H9 (cell line): ENCODE data around the gene RBM33. TPM values are rescaled to one million over a fixed set of nuclear protein-coding genes. Genes with fewer than 3 reads are reported as not detected.
A peak's percentile ranks its signal among the peaks of the same experiment; 100 is the strongest.

Experiments used
- DNase-seq: peaks from one replicate; pipeline ENCODE4 v3.0.0-alpha.2; 2017
- H2AFZ ChIP-seq: one replicate; pipeline ENCODE4 v1.6.1; 2013; ENCODE audit warnings: mild to moderate bottlenecking, low read length, control low read depth, moderate library complexity
- H2AK5ac ChIP-seq: 2 replicates; pipeline ENCODE4 v1.6.1; 2013; ENCODE audit warnings: low read length, control low read depth, mixed read lengths; ENCODE audit not compliant: insufficient read length
- H2BK120ac ChIP-seq: one replicate; pipeline ENCODE4 v1.6.1; 2013; ENCODE audit warnings: low read depth, mild to moderate bottlenecking, low read length, control low read depth, inconsistent platforms; ENCODE audit not compliant: poor library complexity, severe bottlenecking
- H2BK12ac ChIP-seq: 2 replicates; pipeline ENCODE4 v1.6.1; 2013; ENCODE audit warnings: low read length, control low read depth, mixed read lengths, low read depth; ENCODE audit not compliant: insufficient read length
- H2BK15ac ChIP-seq: 2 replicates; pipeline ENCODE4 v1.6.1; 2013; ENCODE audit warnings: low read depth, low read length, control low read depth
- H2BK20ac ChIP-seq: one replicate; pipeline ENCODE4 v1.6.1; 2013; ENCODE audit warnings: low read depth, mild to moderate bottlenecking, low read length, control low read depth, inconsistent platforms; ENCODE audit not compliant: poor library complexity, severe bottlenecking
- H2BK5ac ChIP-seq: 2 replicates; pipeline ENCODE4 v1.6.1; 2013; ENCODE audit warnings: low read length, control low read depth, mixed read lengths; ENCODE audit not compliant: insufficient read length
- H3K14ac ChIP-seq: 2 replicates; pipeline ENCODE4 v1.6.1; 2013; ENCODE audit warnings: low read length, control low read depth; ENCODE audit not compliant: insufficient read depth
- H3K18ac ChIP-seq: 2 replicates; pipeline ENCODE4 v1.6.1; 2013; ENCODE audit warnings: low read depth, mild to moderate bottlenecking, mixed read lengths, low read length, control low read depth; ENCODE audit not compliant: insufficient read length
- H3K23ac ChIP-seq: 2 replicates; pipeline ENCODE4 v1.6.1; 2013; ENCODE audit warnings: low read length, control low read depth, mixed read lengths, low read depth; ENCODE audit not compliant: insufficient read length
- H3K23me2 ChIP-seq: 2 replicates; pipeline ENCODE4 v1.6.1; 2013; ENCODE audit warnings: low read depth, mild to moderate bottlenecking, mixed read lengths, low read length, control low read depth; ENCODE audit not compliant: insufficient read length, poor library complexity, severe bottlenecking
- H3K27ac ChIP-seq: 2 replicates; pipeline ENCODE4 v1.5.1; 2013; ENCODE audit warnings: low read length, control low read depth, mixed read lengths, low read depth; ENCODE audit not compliant: insufficient read length
- H3K27me3 ChIP-seq: 2 replicates; pipeline ENCODE4 v1.6.1; 2013; ENCODE audit warnings: low read length, control low read depth, inconsistent platforms; ENCODE audit not compliant: insufficient read depth
- H3K4ac ChIP-seq: 2 replicates; pipeline ENCODE4 v1.6.1; 2013; ENCODE audit warnings: low read depth, mild to moderate bottlenecking, control low read depth, inconsistent platforms, low read length, moderate library complexity
- H3K4me1 ChIP-seq: 2 replicates; pipeline ENCODE4 v1.6.1; 2013; ENCODE audit warnings: low read length, control low read depth, inconsistent platforms; ENCODE audit not compliant: insufficient read depth
- H3K4me2 ChIP-seq: 2 replicates; pipeline ENCODE4 v1.6.1; 2013; ENCODE audit warnings: low read length, control low read depth, mixed read lengths; ENCODE audit not compliant: insufficient read length, insufficient read depth
- H3K56ac ChIP-seq: 2 replicates; pipeline ENCODE4 v1.6.1; 2013; ENCODE audit warnings: low read depth, mild to moderate bottlenecking, mixed read lengths, low read length, control low read depth; ENCODE audit not compliant: insufficient read length
- H3K79me1 ChIP-seq: 2 replicates; pipeline ENCODE4 v1.6.1; 2013; ENCODE audit warnings: low read depth, mild to moderate bottlenecking, moderate library complexity, low read length, control low read depth, inconsistent platforms; ENCODE audit not compliant: insufficient read depth, poor library complexity, severe bottlenecking
- H3K79me2 ChIP-seq: 2 replicates; pipeline ENCODE4 v1.6.1; 2013; ENCODE audit warnings: low read length, control low read depth, inconsistent platforms; ENCODE audit not compliant: insufficient read depth
- H3K9ac ChIP-seq: 2 replicates; pipeline ENCODE4 v1.6.1; 2013; ENCODE audit warnings: low read length, control low read depth, mixed read lengths; ENCODE audit not compliant: insufficient read length; ENCODE audit errors: extremely low read depth
- H3K9me3 ChIP-seq: one replicate; pipeline ENCODE4 v1.6.1; 2013; ENCODE audit warnings: low read depth, low read length, inconsistent platforms; ENCODE audit not compliant: control insufficient read depth
- H3T11ph ChIP-seq: one replicate; pipeline ENCODE4 v1.6.1; 2013; ENCODE audit warnings: mild to moderate bottlenecking, low read length, control low read depth, inconsistent platforms
- H4K20me1 ChIP-seq: one replicate; pipeline ENCODE4 v1.6.1; 2013; ENCODE audit not compliant: control insufficient read depth, insufficient read length, insufficient read depth
- H4K5ac ChIP-seq: 2 replicates; pipeline ENCODE4 v1.6.1; 2013; ENCODE audit warnings: low read depth, mild to moderate bottlenecking, mixed read lengths, low read length, control low read depth; ENCODE audit not compliant: insufficient read length
- H4K8ac ChIP-seq: replicated peaks from 2 replicates; pipeline ENCODE4 v1.6.1; 2013; ENCODE audit warnings: low read length, control low read depth, mixed read lengths, low read depth; ENCODE audit not compliant: insufficient read length
- H4K91ac ChIP-seq: 2 replicates; pipeline ENCODE4 v1.6.1; 2013; ENCODE audit warnings: low read depth, mild to moderate bottlenecking, moderate library complexity, mixed read lengths, low read length, control low read depth; ENCODE audit not compliant: insufficient read length
- H3K27ac Mint-ChIP-seq, 3 experiments: 2 replicates in 2 of 3; 3 replicates in 1 of 3; pipeline ENCODE4 v1.8.0; 2020 to 2021; ENCODE audit warnings: mixed read lengths in 3 of 3, mild to moderate bottlenecking in 1 of 3, moderate library complexity in 1 of 3
- H3K27me3 Mint-ChIP-seq: 2 replicates; pipeline ENCODE4 v1.8.0; 2021; ENCODE audit warnings: low read depth, mild to moderate bottlenecking, moderate library complexity, mixed read lengths
- H3K36me3 Mint-ChIP-seq, 3 experiments: 2 replicates in 2 of 3; 3 replicates in 1 of 3; pipeline ENCODE4 v1.8.0; 2020 to 2021; ENCODE audit warnings: low read depth in 3 of 3, mixed read lengths in 3 of 3; ENCODE audit not compliant: insufficient read depth in 1 of 3
- H3K4me1 Mint-ChIP-seq, 2 experiments: 2 replicates each; pipeline ENCODE4 v1.8.0; 2020; ENCODE audit warnings: mixed read lengths in 2 of 2
- H3K4me3 Mint-ChIP-seq, 2 experiments: 2 replicates in 1 of 2; 3 replicates in 1 of 2; pipeline ENCODE4 v1.8.0; 2020 to 2021; ENCODE audit warnings: mild to moderate bottlenecking in 2 of 2, mixed read lengths in 2 of 2, moderate library complexity in 1 of 2
- H3K9me3 Mint-ChIP-seq, 2 experiments: 2 replicates in 1 of 2; 3 replicates in 1 of 2; pipeline ENCODE4 v1.8.0; 2020; ENCODE audit warnings: mild to moderate bottlenecking in 2 of 2, mixed read lengths in 2 of 2, moderate library complexity in 1 of 2
- CTCF ChIP-seq: fragments of 200-600 bp; sonication (generic); conservative IDR thresholded peaks from 3 replicates; pipeline ENCODE4 v1.8.0; 2021; ENCODE audit warnings: antibody characterized with exemption, mild to moderate bottlenecking
- WGBS: extraction: QIAGEN DNeasy Blood & Tissue Kit; methylation state at CpG from one replicate; pipeline ENCODE4 v1.1.7; 2013; ENCODE audit warnings: missing lambda C conversion rate, low lambda C conversion rate, mixed read lengths; ENCODE audit not compliant: insufficient read length; ENCODE audit errors: extremely low coverage; 5-methylcytosine and 5-hydroxymethylcytosine counted together
- total RNA-seq: library from RNA; stranded (reverse); gene quantifications from 2 replicates; pipeline ENCODE4 v1.2.1, GENCODE V29; 2021

The RBM33 gene
- total RNA-seq, 1 experiment from 2014 or later, result 71.3 TPM

GRCh38 chr7:155714702-155715101 lies 70.2 kb downstream of the RBM33 start:
- Mint-ChIP-seq H3K27ac (peak overlapping the region in 2 of 3 experiments; percentile 7; a peak in 3 of 7 replicates), H3K4me3 (no peak overlapping the region), H3K9me3 (no peaks in the 10 kb centered on the region), H3K36me3 (peaks cover 40 to 55% (median 55%) of the 10 kb centered on the region in 3 experiments), H3K4me1 (peaks cover 5 to 6% of the 10 kb centered on the region in 2 experiments; a peak in 1 of 4 replicates), H3K27me3 (no peaks in the 10 kb centered on the region; the same call in 1 of the 2 replicates)
- Histone ChIP-seq H2BK12ac (no peak overlapping the region), H2BK5ac (no peak overlapping the region), H4K91ac (no peak overlapping the region), H2BK120ac (no peak overlapping the region), H3K9me3 (no peaks in the 10 kb centered on the region), H3K27me3 (no peaks in the 10 kb centered on the region), H2BK20ac (no peak overlapping the region), H3K4ac (no peak overlapping the region), H3K56ac (no peak overlapping the region), H2BK15ac (no peak overlapping the region), H2AK5ac (no peak overlapping the region), H3T11ph (no peak overlapping the region), H3K4me1 (no peaks in the 10 kb centered on the region), H3K79me2 (peaks cover 4% of the 10 kb centered on the region; the same call in 1 of the 2 replicates), H4K8ac (no peak overlapping the region), H2AFZ (no peak overlapping the region), H3K9ac (no peak overlapping the region), H4K5ac (no peak overlapping the region), H3K79me1 (peaks cover 4% of the 10 kb centered on the region), H4K20me1 (no peaks in the 10 kb centered on the region), H3K4me2 (no peak overlapping the region), H3K27ac (no peak overlapping the region), H3K23me2 (no peaks in the 10 kb centered on the region), H3K14ac (no peak overlapping the region), H3K18ac (no peak overlapping the region), H3K23ac (no peak overlapping the region)
- no CpG with 5 or more reads among the region's 6 CpGs for WGBS
- no peak for TF ChIP-seq CTCF
- DNase-seq, result no peak
